HG03520 (cell line): ENCODE results near the gene RAB40C.

Experiments
- ATAC-seq: cut with Tn5 transposase; IDR thresholded peaks from one replicate; pipeline ENCODE4 v1.9.1; 2021; ENCODE audit warnings: mild to moderate bottlenecking, moderate library complexity; ENCODE audit not compliant: unreplicated experiment

RAB40C gene

GRCh38 chr16:666572-666971, 76.7 kb downstream of the RAB40C start:
- ATAC-seq = no peak

GRCh38 chr16:667113-667779, 77.4 kb downstream of the RAB40C start:
- no peak for ATAC-seq

DNA sequence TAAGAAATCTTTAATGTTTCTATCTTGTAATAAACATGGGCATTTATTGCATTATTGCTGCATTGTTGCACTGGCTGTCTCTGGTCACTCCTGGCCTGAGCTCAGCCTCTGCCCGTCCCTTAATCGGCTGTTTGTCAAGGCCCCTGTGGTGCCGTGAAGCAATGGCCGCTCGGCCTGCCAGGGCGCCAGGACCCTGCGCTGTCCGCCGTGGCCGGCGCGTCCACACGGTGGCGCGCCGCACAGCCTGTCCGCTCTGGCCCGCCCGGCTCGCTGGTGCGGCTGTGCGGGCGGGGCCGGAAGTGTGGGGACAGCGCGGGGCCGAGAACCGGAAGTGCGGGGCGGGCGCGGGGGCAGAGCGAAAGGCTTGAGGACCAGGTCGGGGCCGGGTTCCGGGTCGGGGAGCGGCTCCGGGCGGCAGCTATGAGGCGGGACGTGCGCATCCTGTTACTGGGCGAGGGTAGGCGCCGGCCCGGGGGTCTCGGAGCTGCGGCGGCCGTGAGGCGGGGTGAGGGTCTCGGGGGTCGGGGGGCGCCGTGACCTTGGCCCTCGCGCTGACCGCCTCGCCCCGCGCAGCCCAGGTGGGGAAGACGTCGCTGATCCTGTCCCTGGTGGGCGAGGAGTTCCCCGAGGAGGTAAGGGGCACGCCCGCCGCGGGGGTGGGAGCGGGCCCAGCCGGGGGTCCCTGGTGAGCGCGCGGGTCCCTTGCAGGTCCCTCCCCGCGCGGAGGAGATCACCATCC, 78.1 kb downstream of the RAB40C start, which contains the start of gene RHOT2:
Gene RHOT2, plus strand, starts transcription at position 353 of the 739 bp plus-strand sequence. Its CDS starts 68 bp downstream, at position 421.
- ATAC-seq = peak; percentile 82

- ATAC-seq = no peak
Observed at GRCh38 chr16:668519-669171, 78.8 kb downstream of the RAB40C start.

GRCh38 chr16:669666-670065, 79.8 kb downstream of the RAB40C start:
- ATAC-seq = no peak

GRCh38 chr16:670485-671352, 80.9 kb downstream of the RAB40C start:
- ATAC-seq = no peak

GRCh38 chr16:671353-672131, 81.7 kb downstream of the RAB40C start:
- ATAC-seq = no peak

GRCh38 chr16:672371-672770, 82.5 kb downstream of the RAB40C start:
- no peak for ATAC-seq

GRCh38 chr16:672851-673250, 83.0 kb downstream of the RAB40C start:
- no peak for ATAC-seq

- ATAC-seq = no peak
Observed at GRCh38 chr16:673399-673991, 83.6 kb downstream of the RAB40C start.

- ATAC-seq = no peak
Observed at GRCh38 chr16:674214-674881, 84.5 kb downstream of the RAB40C start.

- no peak for ATAC-seq
Observed at GRCh38 chr16:674968-675883, 85.4 kb downstream of the RAB40C start, which contains the start of gene RHBDL1. RHBDL1 (plus strand) TSS chr16:675671; CDS start chr16:675791, 120 bp downstream.

- ATAC-seq = no peak
Observed at GRCh38 chr16:675884-676564, 86.2 kb downstream of the RAB40C start.

DNA sequence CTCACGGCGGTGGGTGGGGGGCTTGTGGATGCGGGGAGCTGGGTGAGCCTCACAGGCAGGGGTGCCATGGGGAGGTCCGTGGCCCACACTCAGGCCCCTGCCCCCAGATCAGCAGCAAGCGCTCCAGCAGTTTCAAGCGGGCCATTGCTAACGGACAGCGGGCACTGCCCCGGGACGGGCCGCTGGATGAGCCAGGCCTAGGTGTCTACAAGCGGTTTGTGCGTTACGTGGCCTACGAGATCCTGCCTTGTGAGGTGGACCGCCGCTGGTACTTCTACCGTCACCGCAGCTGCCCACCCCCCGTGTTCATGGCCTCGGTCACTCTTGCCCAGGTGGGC, 86.7 kb downstream of the RAB40C start:
- no peak for ATAC-seq

GRCh38 chr16:676913-677312, 87.0 kb downstream of the RAB40C start:
- no peak for ATAC-seq

DNA sequence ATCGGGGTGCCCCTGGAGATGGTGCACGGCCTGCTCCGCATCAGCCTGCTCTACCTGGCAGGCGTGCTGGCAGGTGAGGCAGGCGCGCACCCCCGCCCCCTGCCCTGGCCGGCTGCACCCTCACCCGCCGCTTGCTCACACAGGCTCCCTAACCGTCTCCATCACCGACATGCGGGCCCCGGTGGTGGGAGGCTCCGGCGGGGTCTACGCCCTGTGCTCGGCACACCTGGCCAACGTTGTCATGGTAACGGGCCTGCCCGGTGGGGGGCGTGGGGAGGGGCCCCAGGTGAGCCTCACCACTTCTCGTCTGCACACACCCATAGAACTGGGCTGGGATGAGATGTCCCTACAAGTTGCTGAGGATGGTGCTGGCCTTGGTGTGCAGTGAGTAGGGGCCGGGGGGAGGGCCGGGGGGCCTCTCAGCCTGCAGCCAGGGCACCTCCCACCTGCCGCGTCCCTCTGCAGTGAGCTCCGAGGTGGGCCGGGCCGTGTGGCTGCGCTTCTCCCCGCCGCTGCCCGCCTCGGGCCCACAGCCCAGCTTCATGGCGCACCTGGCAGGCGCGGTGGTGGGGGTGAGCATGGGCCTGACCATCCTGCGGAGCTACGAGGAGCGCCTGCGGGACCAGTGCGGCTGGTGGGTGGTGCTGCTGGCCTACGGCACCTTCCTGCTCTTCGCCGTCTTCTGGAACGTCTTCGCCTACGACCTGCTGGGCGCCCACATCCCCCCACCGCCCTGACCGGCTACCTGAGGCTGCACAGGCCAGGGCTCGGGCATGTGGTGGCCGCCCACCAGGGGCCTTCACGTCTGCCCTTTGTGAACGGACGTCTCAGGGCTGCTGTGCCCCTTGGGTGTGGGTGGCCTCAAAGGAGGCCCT, 87.7 kb downstream of the RAB40C start:
- no peak for ATAC-seq
